Ectodermal cell (in vitro differentiated cells): ENCODE results near the gene HCFC1R1.

Experiments used
- H3K27ac ChIP-seq: 2 replicates; pipeline ENCODE4 v1.7.0; 2013; ENCODE audit warnings: mild to moderate bottlenecking, low read depth, low read length; ENCODE audit not compliant: insufficient read depth, poor library complexity, severe bottlenecking
- H3K27me3 ChIP-seq: 2 replicates; pipeline ENCODE4 v1.7.0; 2013; ENCODE audit warnings: mild to moderate bottlenecking, low read length; ENCODE audit not compliant: insufficient read depth, control insufficient read depth, poor library complexity, severe bottlenecking
- H3K36me3 ChIP-seq: one replicate; pipeline ENCODE4 v1.7.0; 2013; ENCODE audit warnings: low read length; ENCODE audit not compliant: control insufficient read depth, insufficient read depth
- H3K4me1 ChIP-seq: one replicate; pipeline ENCODE4 v1.7.0; 2013; ENCODE audit warnings: low read length; ENCODE audit not compliant: control insufficient read depth, insufficient read depth
- H3K4me3 ChIP-seq: 2 replicates; pipeline ENCODE4 v1.7.0; 2013; ENCODE audit warnings: low read depth, low read length, control low read depth; ENCODE audit not compliant: insufficient read depth
- H3K9me3 ChIP-seq: 2 replicates; pipeline ENCODE4 v1.7.0; 2013; ENCODE audit warnings: mild to moderate bottlenecking, low read length, moderate library complexity; ENCODE audit not compliant: control insufficient read depth
- WGBS, 2 experiments: methylation state at CpG; one replicate each; pipeline ENCODE4 v1.1.7; 2013; ENCODE audit warnings: missing lambda C conversion rate in 2 of 2; 5-methylcytosine and 5-hydroxymethylcytosine counted together

HCFC1R1 gene

DNA sequence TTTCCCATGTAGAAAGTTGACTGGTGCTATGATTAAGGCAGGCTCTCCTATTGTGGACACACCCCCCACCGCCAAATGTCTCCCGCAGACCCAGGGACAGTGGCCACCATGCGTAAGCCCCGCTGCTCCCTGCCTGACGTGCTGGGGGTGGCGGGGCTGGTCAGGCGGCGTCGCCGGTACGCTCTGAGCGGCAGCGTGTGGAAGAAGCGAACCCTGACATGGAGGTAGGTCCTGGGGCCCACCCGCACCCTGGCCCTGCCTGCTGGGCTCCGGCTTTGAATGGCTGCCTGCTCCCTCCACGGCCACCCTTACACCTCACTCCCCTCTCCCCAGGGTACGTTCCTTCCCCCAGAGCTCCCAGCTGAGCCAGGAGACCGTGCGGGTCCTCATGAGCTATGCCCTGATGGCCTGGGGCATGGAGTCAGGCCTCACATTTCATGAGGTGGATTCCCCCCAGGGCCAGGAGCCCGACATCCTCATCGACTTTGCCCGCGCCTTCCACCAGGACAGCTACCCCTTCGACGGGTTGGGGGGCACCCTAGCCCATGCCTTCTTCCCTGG lies 26.3 kb upstream of the HCFC1R1 start:
- 91% methylated on average over 26 of the region's 26 CpGs for WGBS, 2 experiments

DNA sequence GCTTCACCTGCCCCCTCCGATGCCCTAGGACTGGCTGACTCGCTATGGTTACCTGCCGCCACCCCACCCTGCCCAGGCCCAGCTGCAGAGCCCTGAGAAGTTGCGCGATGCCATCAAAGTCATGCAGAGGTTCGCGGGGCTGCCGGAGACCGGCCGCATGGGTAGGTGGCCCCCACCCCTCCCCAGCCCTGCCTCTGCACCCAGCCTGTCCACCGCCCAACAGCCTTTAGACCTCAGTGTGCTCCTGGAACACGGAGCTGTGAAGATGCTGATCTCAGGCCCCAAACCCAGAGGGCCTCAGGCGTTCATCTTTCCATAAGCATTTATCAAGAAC lies 23.6 kb upstream of the HCFC1R1 start:
- Histone ChIP-seq H3K4me1 (no peaks in the 10 kb centered on the region), H3K27ac (no peak overlapping the region), H3K9me3 (no peaks in the 10 kb centered on the region), H3K27me3 (peaks cover 63% of the 10 kb centered on the region), H3K4me3 (no peak overlapping the region), H3K36me3 (no peaks in the 10 kb centered on the region)
- WGBS, 2 experiments = 31 to 33% methylated on average over 13 of the region's 13 CpGs

More for the DNA sequence above, 26.3 kb upstream of the HCFC1R1 start:
- Histone ChIP-seq H3K36me3 (no peaks in the 10 kb centered on the region), H3K4me1 (no peaks in the 10 kb centered on the region), H3K27ac (no peak overlapping the region), H3K27me3 (peaks cover 42% of the 10 kb centered on the region), H3K4me3 (no peak overlapping the region), H3K9me3 (no peaks in the 10 kb centered on the region)

DNA sequence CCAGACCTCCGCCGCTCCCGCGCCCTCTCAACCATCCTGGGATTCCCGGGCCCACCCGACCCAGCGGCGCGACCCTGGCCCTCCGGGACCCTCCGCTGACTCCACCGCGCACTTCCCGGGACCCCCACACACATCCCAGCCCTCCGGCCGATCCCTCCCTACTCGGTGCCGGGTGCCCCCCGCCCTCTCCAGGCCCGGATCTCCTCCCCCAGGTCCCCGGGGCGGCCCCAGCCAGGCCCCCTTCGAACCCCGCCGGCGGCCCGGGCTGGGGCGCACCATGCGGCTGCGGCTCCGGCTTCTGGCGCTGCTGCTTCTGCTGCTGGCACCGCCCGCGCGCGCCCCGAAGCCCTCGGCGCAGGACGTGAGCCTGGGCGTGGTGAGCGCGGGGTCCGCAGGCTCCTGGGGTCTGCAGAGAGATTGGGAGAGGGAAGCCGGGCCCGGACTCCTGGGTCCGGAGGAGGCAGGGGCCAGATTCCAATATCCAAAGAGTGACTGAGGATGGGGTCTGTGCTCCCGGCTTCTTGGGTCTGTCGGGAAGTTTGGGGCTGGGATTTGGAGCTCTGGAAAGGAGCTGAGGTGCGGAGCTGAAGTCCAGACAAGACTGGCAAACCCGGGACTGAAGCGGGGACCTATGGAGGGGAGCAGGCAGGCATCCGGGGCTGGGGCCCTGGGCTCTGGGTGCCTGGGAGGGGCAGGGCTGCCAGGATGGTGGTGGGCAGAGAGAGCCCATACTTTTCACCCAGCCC lies 23.1 kb upstream of the HCFC1R1 start:
- Histone ChIP-seq H3K4me1 (no peaks in the 10 kb centered on the region), H3K27ac (no peak overlapping the region), H3K4me3 (peak overlapping the region; percentile 56), H3K27me3 (peaks cover 63% of the 10 kb centered on the region), H3K36me3 (no peaks in the 10 kb centered on the region), H3K9me3 (no peaks in the 10 kb centered on the region)
- WGBS, 2 experiments = 1 to 2% methylated on average over 54 of the region's 54 CpGs

DNA sequence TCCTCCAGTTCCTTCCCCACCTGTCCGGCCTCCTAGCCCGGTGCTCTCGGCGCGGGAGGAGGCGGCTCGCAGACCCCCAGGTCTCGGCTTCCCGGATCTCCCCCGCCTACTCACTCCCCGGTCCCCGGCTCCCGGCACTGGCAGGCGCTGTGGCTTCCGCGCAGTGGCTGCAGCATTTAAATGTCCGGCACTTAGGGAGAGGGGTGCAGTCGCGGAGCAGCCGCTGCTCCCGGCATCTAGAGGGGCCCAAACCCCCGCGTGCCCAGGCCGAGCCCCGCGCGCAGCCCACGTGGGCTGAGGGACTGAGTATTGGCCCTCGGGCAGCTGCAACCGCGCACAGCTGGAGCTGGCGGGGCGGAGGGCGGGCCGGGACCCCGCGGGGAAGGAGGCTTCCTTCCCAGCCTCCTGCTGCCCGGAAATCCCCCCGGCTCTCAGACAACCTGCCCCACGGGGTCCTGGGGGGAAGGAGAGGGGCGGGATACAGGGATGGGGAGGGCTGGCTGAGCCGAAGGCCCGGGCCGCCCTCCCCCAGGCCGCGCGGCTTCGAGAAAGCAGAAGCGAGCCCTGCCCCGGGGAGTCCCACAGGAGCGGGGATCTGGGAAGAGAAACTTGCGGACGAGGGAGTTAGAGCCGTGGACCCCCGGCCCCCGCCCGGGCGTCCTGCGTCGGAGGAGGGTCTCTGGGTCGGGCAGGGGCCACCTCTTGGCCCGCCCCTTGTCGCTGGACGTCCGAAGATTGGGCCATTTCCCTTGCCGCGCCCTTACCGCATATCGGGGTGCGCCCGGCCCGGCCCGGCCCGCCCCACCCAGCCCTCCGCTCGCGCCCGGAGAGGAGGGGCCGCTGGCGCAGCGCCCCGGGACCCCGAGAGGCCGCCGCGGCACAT lies 22.3 kb upstream of the HCFC1R1 start, which contains the start of gene MMP25:
Gene MMP25 (plus strand): TSS at position 804 of the 883 bp plus-strand sequence. CDS start 357 bp downstream, outside the sequence.
- Histone ChIP-seq H3K4me3 (peak within 1 kb of the TSS; percentile 56), H3K9me3 (no peaks in the 10 kb centered on the region), H3K4me1 (no peaks in the 10 kb centered on the region), H3K27me3 (peaks cover 63% of the 10 kb centered on the region), H3K27ac (no peak within 1 kb of the TSS), H3K36me3 (no peaks in the 10 kb centered on the region)
- WGBS, 2 experiments = 0% methylated on average over 86 of the region's 86 CpGs

DNA sequence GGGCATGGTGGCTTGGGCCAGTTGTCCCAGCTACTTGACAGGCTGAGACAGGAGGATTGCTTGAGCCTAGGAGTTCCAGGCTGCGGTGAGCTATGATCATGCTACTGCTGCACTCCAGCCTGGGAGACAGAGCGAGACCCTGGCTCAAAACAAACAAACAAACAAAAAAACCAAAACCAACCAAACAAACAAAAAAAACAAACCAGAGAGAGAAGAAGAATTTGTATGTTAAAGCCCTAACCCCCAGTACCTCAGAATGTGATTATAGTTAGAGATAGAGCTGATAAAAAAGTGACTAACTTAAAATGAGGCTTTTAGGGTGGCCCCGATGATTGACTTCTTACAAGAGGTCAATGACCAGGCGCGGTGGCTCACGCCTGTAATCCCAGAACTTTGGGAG lies 21.0 kb upstream of the HCFC1R1 start:
- H3K9me3 ChIP-seq = no peaks in the 10 kb centered on the region
- H3K4me3 ChIP-seq = no peak overlapping the region
- H3K4me1 ChIP-seq = no peaks in the 10 kb centered on the region
- H3K27ac ChIP-seq = no peak overlapping the region
- WGBS, 2 experiments = 90 to 93% methylated on average over 5 to 6 of the region's 6 CpGs
- H3K27me3 ChIP-seq = peaks cover 64% of the 10 kb centered on the region
- H3K36me3 ChIP-seq = no peaks in the 10 kb centered on the region

DNA sequence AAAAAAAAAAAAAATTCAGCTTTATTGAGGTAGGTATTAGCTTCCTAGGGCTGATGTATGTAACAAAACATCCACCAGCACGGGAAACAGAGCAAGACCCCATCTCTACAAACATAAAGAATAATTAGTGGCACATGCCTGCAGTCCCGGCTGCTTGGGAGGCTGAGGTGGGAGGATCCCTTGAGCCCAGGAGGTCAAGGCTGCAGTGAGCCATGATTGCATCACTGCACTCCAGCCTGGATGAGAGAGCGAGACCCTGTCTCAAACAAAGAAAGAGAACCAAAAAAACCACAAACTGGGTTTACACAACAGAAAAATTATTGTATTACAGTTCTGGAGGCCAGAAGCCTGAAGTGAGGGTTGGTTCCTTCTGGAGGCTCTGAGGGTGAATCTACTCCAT lies 18.6 kb upstream of the HCFC1R1 start:
- 80 to 94% methylated on average over 3 of the region's 3 CpGs for WGBS, 2 experiments
- Histone ChIP-seq H3K36me3 (no peaks in the 10 kb centered on the region), H3K4me1 (no peaks in the 10 kb centered on the region), H3K27ac (no peak overlapping the region), H3K9me3 (no peaks in the 10 kb centered on the region), H3K4me3 (no peak overlapping the region), H3K27me3 (peaks cover 69% of the 10 kb centered on the region)

DNA sequence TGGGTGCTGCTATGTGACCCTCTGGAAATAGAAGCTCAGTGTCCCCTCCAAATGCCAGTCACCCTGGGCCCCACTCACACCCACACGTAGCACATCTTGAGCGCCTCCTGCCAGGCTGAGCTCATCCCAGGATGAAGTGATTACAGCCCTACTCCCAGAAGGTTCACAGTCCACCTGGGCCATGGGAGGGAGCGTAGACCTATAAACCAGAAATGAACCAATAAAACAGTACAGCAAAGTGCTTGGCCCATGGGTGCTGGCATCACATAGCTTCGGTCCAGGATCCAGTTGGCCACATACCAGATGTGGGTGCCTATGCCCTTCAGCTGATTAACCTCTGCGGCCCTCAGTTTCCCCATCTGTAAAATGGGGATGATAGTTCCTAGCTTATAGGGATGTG lies 15.2 kb upstream of the HCFC1R1 start:
- no peaks in the 10 kb centered on the region for H3K4me1 ChIP-seq
- no peaks in the 10 kb centered on the region for H3K9me3 ChIP-seq
- WGBS, 2 experiments = 88 to 90% methylated on average over 5 of the region's 5 CpGs
- no peak overlapping the region for H3K27ac ChIP-seq
- no peak overlapping the region for H3K4me3 ChIP-seq
- peaks cover 68% of the 10 kb centered on the region for H3K27me3 ChIP-seq
- no peaks in the 10 kb centered on the region for H3K36me3 ChIP-seq

DNA sequence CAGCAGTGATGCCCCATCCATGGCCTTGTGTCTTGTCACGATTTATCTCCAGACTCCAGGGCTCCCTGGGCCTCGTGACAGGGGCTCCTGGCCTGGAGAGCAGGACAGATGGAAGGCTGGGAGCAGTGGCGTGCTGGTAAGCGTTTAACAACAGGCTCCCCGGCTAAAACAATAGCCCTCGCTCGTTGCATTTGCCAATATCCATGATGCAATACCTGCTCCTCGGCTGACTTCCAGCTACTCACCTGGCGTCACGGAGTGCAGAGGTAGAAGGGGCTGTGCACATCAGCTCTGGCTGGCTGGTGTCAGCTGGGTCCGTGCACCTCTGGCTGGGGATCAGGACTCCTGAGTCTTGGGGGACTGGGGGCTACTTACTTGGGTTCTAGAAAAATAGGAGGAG lies 14.5 kb upstream of the HCFC1R1 start:
- H3K27ac ChIP-seq = no peak overlapping the region
- H3K9me3 ChIP-seq = no peaks in the 10 kb centered on the region
- 65 to 69% methylated on average over 11 of the region's 11 CpGs for WGBS, 2 experiments
- no peaks in the 10 kb centered on the region for H3K36me3 ChIP-seq
- peaks cover 66% of the 10 kb centered on the region for H3K27me3 ChIP-seq
- H3K4me3 ChIP-seq = no peak overlapping the region
- H3K4me1 ChIP-seq = no peaks in the 10 kb centered on the region

DNA sequence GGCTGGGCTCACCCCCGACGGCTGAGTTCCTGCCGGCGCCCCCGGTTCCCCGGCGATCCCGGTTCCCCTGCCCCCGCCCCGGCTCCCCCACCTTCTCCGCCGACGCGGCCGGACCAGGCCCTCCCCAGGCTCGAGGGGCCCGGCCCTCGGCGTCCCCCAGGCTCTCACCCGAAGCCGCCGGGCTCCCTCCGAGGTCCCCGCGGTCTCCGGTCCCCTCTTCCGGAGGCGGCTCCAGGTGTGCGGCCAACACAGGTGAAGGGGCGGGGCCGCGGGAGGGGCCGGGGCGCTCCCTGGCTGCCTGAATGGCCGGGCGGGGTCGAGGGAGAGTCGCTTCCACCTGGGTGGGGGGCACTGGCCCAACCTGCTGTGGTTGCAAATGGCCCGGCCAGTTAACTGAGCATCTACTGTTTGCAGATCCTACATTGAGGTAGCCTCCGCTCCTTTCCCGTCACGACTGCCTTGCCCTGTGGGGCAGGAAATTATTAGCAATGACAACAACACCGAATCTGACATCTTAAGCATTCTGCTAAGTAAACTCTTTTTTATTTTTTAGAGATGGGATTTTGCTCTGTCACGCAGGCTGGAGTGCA lies 13.1 kb upstream of the HCFC1R1 start, which contains the start of gene BICDL2:
Gene BICDL2 (minus strand): TSS at position 219 of the 590 bp plus-strand sequence. CDS start 1,448 bp downstream, outside the sequence.
- H3K9me3 ChIP-seq = no peaks in the 10 kb centered on the region
- no peak within 1 kb of the TSS for H3K27ac ChIP-seq
- H3K4me3 ChIP-seq = no peak within 1 kb of the TSS
- no peaks in the 10 kb centered on the region for H3K4me1 ChIP-seq
- WGBS, 2 experiments = 10% methylated on average over 44 of the region's 44 CpGs
- H3K36me3 ChIP-seq = no peaks in the 10 kb centered on the region
- H3K27me3 ChIP-seq = peaks cover 73% of the 10 kb centered on the region
